NOMO-1 (cell line): Measurements from ENCODE around the gene RUNDC3A.
"Not testable (repeated sequence)": the region's sequence is repeated elsewhere in the genome, so short reads cannot be mapped to it uniquely, and the experiment has no call there.

Experiments used
- DNase-seq, 2 experiments: peaks; one replicate each; lab custom pipeline; 2025; ENCODE audit not compliant: unreplicated experiment in 2 of 2; lab: John Stamatoyannopoulos, UW

The RUNDC3A gene

GRCh38 chr17:44318077-44318892 is 9.9 kb downstream of the RUNDC3A start:
- no peak for DNase-seq

GRCh38 chr17:44320066-44320465 is 11.7 kb downstream of the RUNDC3A start:
- DNase-seq = no peak

GRCh38 chr17:44321246-44322120 is 13.1 kb downstream of the RUNDC3A start:
- no peak for DNase-seq

DNA sequence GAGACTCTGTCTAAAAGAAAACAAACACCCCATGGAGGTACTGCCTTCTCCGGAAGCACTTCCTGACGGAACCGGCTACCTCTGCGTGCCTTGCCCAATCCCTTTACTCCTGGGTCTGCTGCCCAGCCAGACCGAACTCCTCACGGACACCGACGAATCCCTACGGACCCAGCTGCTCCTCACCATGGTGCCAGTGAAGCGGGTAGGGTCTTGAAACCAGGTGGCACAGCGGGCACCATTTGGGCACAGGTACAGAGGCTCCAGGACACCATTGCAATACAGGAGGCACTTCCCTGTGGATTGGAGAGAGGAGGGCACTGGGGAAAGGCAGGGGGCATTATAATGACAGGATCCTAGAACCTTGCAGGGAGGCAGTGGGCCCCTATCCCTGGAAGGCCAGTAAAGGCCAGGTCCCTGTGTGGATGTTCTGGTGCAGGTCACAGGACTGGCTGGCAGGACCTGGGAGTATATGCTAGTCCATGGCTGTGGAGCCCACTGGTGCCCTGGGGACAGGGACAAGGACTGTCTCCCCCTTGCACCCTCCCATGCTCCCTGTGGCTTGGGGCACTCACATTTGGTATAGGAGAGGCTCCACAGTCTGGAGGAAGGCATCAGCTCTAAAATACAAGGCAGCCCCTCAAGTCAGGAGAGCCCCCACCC is 14.0 kb downstream of the RUNDC3A start:
- no peak for DNase-seq

- no peak for DNase-seq
These were observed 15.1 kb downstream of the RUNDC3A start for GRCh38 chr17:44323359-44324091.

DNA sequence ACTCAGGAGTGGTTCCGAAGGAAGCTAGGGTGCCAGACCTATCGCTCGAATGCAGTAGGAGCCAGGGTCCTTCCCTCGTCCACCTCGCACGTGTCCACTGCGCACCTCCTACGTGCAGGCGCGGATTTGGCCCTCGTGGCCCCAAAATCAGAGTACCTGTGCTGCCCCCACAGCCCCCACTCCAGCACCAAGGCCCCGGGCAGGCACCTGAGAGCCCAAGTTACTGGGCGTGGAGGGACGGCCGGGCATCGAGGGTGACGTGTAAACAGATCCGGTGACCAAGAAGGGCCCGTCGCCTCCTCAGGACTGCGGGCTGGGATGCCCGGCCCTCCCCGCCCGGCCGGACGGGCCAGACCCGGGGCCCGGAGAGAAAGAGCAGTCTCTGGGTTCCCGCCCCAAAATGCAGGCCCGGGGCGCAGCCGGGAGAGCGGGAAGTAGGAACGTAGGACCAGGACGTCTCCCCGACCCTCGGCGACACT is 15.7 kb downstream of the RUNDC3A start:
- no peak for DNase-seq

GRCh38 chr17:44324571-44325275 is 16.3 kb downstream of the RUNDC3A start, which contains the start of gene SLC25A39:
Gene SLC25A39, minus strand, starts transcription at chr17:44324823. Its CDS starts 1,261 bp downstream, at chr17:44323562.
- DNase-seq = peak; percentile 85 to 91

DNA sequence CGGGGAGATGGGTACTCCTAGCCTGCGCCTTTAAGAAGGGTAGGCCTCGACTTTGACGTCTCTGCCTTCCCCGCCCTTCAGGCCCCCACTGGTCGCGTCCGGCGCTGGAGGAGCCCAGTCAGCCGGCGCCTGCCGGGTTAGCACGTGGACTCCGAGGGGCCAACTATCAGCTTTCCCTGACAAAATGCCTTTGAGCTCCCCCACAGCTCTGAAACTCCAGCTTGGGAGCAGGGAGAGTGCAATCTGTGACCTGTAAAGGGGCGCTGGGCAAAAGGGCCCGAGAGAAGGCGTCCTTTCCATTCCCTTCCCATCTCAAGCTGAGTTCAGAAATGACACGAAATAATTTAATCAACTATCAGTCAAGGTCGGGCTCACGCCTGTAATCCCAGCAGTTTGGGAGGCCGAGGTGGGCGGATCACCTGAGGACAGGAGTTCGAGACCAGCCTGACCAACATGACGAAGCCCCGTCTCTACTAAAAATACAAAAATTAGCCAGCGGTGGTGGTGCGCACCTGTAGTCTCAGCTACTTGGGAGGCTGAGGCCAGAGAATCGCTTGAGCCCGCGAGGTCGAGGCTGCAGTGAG is 18.6 kb downstream of the RUNDC3A start:
- DNase-seq = peak; percentile 95 to 96

DNA sequence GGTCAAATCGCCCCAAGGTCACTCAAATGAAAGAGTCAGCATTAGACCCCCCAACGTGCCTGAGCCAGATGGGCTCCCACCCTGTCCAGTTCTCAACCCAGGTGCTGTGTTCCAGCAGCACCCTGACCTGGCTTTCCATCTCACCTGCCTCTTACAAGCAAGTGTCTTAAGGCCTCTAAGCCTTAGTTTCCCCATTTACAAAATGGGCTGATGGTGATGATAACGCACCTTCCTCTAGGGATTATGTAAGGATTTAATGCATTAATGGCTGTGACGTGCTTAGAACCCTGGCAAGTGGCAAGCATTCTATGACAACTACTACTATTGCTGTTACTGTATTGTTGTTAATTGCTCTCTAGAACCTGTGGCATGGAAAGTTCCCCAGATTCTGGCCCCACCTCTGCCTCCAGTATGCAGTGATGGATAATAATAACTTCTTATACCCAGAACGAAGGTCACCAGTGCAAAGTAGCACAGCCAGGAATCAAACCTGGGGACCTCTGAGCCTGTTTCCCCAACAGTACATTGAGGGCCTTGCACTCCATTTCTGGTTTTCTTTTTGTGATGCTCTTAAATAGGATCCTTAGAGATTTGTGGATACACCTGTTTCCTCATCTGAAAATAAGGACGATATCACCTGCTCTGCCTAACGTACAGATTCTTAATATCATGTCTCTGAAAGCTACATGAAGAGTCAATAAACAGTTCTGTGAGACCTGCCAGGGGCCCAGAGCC is 19.5 kb downstream of the RUNDC3A start:
- no peak for DNase-seq

- not testable (repeated sequence) for DNase-seq
These were observed 21.1 kb downstream of the RUNDC3A start for GRCh38 chr17:44329516-44329915.

DNA sequence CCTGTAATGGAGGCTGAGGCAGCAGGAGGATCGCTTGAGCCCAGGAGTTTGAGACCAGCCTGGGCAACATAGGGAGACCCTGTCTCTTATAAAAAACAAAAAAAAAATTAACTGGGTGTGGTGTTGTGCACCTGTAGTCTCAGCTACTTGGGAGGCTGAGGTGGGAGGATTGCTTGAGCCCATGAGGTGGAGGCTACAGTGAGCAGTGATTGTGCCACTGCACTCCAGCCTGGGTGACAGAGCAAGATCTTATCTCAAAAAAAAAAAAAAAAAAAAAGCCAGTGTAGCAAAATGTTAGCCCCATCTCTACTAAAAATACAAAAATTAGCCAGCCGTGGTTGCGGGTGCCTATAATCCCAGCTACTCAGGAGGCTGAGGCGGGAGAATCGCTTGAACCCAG is 21.9 kb downstream of the RUNDC3A start:
- not testable (repeated sequence) for DNase-seq

- DNase-seq = peak; percentile 54 to 68
These were observed 22.9 kb downstream of the RUNDC3A start for GRCh38 chr17:44331249-44331760.

DNA sequence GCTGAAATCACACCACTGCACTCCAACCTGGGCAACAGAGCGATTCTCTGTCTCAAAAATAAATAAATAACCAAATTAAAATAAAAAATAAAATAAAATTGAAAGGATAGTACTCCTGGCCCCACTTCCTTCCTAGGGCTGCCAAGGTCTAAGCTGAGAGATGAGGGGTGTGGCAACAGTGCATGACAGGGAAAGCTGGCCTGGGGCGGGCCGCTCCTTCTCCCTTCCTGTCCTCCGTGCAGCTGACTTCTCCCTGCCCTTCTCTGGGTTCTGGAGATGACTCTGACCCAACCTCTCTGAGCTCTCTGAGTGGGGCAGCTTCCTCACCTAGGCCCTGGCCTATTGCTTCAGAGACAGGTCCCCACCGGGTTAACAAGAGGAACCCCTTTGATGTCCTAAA is 25.0 kb downstream of the RUNDC3A start:
- peak in 1 of 2 experiments; percentile 57 for DNase-seq

DNA sequence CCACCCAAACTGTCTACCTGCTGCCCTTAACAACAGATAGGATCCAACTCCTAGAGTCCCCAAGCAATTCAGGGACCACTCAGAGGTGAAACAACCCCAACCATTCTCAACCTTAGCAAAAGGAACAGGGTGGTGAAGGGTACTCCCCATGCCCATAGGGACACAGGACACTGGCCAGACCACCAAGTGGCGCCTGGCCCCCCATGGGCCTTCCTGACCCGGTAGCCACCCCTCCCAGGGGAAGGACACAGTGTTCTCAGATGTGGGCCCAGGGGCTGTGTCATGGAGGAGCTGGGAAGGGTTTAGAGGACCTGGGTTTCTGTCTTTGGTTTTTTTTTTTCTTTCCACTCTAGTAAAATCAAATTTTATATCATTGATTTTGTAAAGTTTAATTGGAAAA is 25.9 kb downstream of the RUNDC3A start:
- DNase-seq = no peak

GRCh38 chr17:44334727-44335126 is 26.3 kb downstream of the RUNDC3A start:
- peak in 1 of 2 experiments; percentile 47 for DNase-seq

- DNase-seq = no peak
These were observed 27.2 kb downstream of the RUNDC3A start for GRCh38 chr17:44335564-44335963.

- DNase-seq = no peak
These were observed 27.6 kb downstream of the RUNDC3A start for GRCh38 chr17:44335968-44336367.

DNA sequence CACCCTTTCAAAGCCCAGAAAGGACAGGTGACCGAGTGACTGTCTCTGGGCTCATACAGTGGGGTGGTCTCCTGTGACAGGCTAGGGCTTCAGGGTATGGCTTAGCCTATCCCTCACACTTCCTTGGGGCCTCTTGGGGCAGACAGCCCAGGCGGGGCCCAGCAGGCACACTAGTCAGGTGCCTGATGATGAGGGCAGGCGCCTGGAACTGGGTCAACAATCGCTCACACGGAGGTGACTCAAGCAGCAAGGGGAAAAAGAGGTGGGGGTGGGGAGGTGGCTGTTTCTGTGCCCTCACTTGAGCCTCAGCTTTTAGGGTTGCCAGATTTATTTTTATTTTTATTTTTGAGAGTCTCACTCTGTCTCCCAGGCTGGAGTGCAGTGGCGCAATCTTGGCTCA is 30.3 kb downstream of the RUNDC3A start:
- DNase-seq = no peak
